Stimulated activated CD4-positive, alpha-beta T cell treated with anti-CD3 and anti-CD28 coated beads, Interleukin-2, amount 100 ng/mL, for 48 hours (primary cell): Measurements from ENCODE around the gene YWHAQ.
A peak's percentile ranks its signal among the peaks of the same experiment; 100 is the strongest.
"Not testable (repeated sequence)": the region's sequence is repeated elsewhere in the genome, so short reads cannot be mapped to it uniquely, and the experiment has no call there.

ENCODE experiments used
- DNase-seq, 2 donors: peaks; one replicate each; pipeline ENCODE4 v3.0.0-alpha.2; 2020

YWHAQ gene

GRCh38 chr2:9630117-9630735, 571 bp downstream of the YWHAQ start:
- DNase-seq, result peak; percentile 68 to 73

- DNase-seq, result no peak
Observed at GRCh38 chr2:9629222-9630116, 1.3 kb downstream of the YWHAQ start.

- DNase-seq, result peak in 1 of 2 donors; percentile 15
Observed at GRCh38 chr2:9627310-9627709, 3.5 kb downstream of the YWHAQ start.

- no peak for DNase-seq
Observed at GRCh38 chr2:9623151-9623550, 7.6 kb downstream of the YWHAQ start.

- not testable (repeated sequence) for DNase-seq
Observed at GRCh38 chr2:9621655-9622054, 9.1 kb downstream of the YWHAQ start.

- no peak for DNase-seq
Observed at GRCh38 chr2:9618410-9618809, 12.4 kb downstream of the YWHAQ start.

- no peak for DNase-seq
Observed at GRCh38 chr2:9617749-9618148, 13.0 kb downstream of the YWHAQ start.

- no peak for DNase-seq
Observed at GRCh38 chr2:9617296-9617695, 13.5 kb downstream of the YWHAQ start.

GRCh38 chr2:9614562-9614961, 16.2 kb downstream of the YWHAQ start:
- no peak for DNase-seq

- no peak for DNase-seq
Observed at GRCh38 chr2:9613291-9613690, 17.5 kb downstream of the YWHAQ start.

- not testable (repeated sequence) for DNase-seq
Observed at GRCh38 chr2:9611549-9611912, 19.3 kb downstream of the YWHAQ start.

- no peak for DNase-seq
Observed at GRCh38 chr2:9610781-9611548, 19.8 kb downstream of the YWHAQ start.

- not testable (repeated sequence) for DNase-seq
Observed at GRCh38 chr2:9608491-9608890, 22.3 kb downstream of the YWHAQ start.

GRCh38 chr2:9602412-9602811, 28.4 kb downstream of the YWHAQ start:
- DNase-seq, result no peak

- DNase-seq, result no peak
Observed at GRCh38 chr2:9601397-9601796, 29.4 kb downstream of the YWHAQ start.

- no peak for DNase-seq
Observed at GRCh38 chr2:9599430-9599829, 31.4 kb downstream of the YWHAQ start.

GRCh38 chr2:9596621-9597311, 34.0 kb downstream of the YWHAQ start:
- DNase-seq, result no peak

GRCh38 chr2:9595746-9596145, 35.1 kb downstream of the YWHAQ start:
- no peak for DNase-seq

- not testable (repeated sequence) for DNase-seq
Observed at GRCh38 chr2:9595256-9595655, 35.5 kb downstream of the YWHAQ start.

- DNase-seq, result no peak
Observed at GRCh38 chr2:9594366-9595054, 36.3 kb downstream of the YWHAQ start.

GRCh38 chr2:9593925-9594324, 36.9 kb downstream of the YWHAQ start:
- DNase-seq, result no peak

GRCh38 chr2:9592699-9593098, 38.1 kb downstream of the YWHAQ start:
- no peak for DNase-seq
